ENCODE measurements around the gene PP2D1. TPM values are rescaled to one million over a fixed set of nuclear protein-coding genes. Genes with fewer than 3 reads are reported as not detected.

The PP2D1 gene
- total and polyA plus RNA-seq, 9 of the 15 experiments (the other 6 are each of a cell fraction or from before 2014, with no cell fraction given) = 0.07 to 0.10 TPM; not detected in 7

- TF ChIP-seq CREB3L1 (IDR thresholded peaks at IDR 0.05; ENCODE audit: borderline replicate concordance, low read depth) (no peak), GABPB1 (CRISPR knock-in tag; IDR thresholded peaks at IDR 0.05) (peak; percentile 76), NCOA1 (IDR thresholded peaks at IDR 0.05; ENCODE audit: low read depth) (no peak), PYGO2 (tag; IDR thresholded peaks at IDR 0.05) (no peak), PHF20 (IDR thresholded peaks at IDR 0.05; ENCODE audit: partially characterized antibody) (peak; percentile 58), SREBF2 (CRISPR knock-in tag; IDR thresholded peaks at IDR 0.05) (no peak), ETS1 (conservative IDR thresholded peaks at IDR 0.05; ENCODE audit: control insufficient read depth, low read depth, low read length) (no peak; the same call in 1 of the 2 replicates), SETDB1 (IDR thresholded peaks at IDR 0.05; ENCODE audit: low read length) (no peak), PCBP1 (IDR thresholded peaks at IDR 0.05; ENCODE audit: low read depth, low read length, poor library complexity, severe bottlenecking) (no peak), HNRNPLL (IDR thresholded peaks at IDR 0.05; ENCODE audit: low read depth, low read length, poor library complexity, severe bottlenecking) (peak; percentile 49), ZNF589 (CRISPR knock-in tag; IDR thresholded peaks at IDR 0.05; ENCODE audit: low read depth) (no peak), GTF3C2 (IDR thresholded peaks at IDR 0.05; ENCODE audit: borderline replicate concordance, extremely low read depth, insufficient read length) (no peak), ZNF695 (CRISPR knock-in tag; IDR thresholded peaks at IDR 0.05) (no peak), NCOA4 (IDR thresholded peaks at IDR 0.05; ENCODE audit: partially characterized antibody) (no peak), DPF2 (IDR thresholded peaks at IDR 0.05) (no peak), EGR1 (conservative IDR thresholded peaks at IDR 0.05) (peak; percentile 86), LCOR (CRISPR knock-in tag; IDR thresholded peaks at IDR 0.05) (peak; percentile 94; the same call in 1 of the 2 replicates), KDM1A (IDR thresholded peaks at IDR 0.05) (peak in 1 of 2 experiments; percentile 83; a peak in 2 of 4 replicates), SIX5 (IDR thresholded peaks at IDR 0.05; ENCODE audit: borderline replicate concordance in 1 of 2, insufficient read depth in 1 of 2, low read depth in 1 of 2, low read length in 2 of 2) (no peak), CREB1 (IDR thresholded peaks at IDR 0.05) (no peak; the same call in 1 of the 2 replicates), CREB1 (CRISPR knock-in tag; IDR thresholded peaks at IDR 0.05) (0 out of 2 replicates have a peak, but pooled peaks have one; percentile 55), E2F6 (IDR thresholded peaks at IDR 0.05; ENCODE audit: borderline replicate concordance in 1 of 2, extremely low read depth in 1 of 2, insufficient read depth in 1 of 2, insufficient read length in 1 of 2, low read depth in 1 of 2, low read length in 1 of 2, poor library complexity in 1 of 2, severe bottlenecking in 1 of 2) (peak in 1 of 2 experiments; percentile 85)
Observed at GRCh38 chr3:20040548-20041196, 28.6 kb upstream of the PP2D1 start (continued).

Measured in K562 (cell line).